Transverse colon (tissue), 4 donors: ENCODE results near the gene TUSC2. TPM values are rescaled to one million over a fixed set of nuclear protein-coding genes. Genes with fewer than 3 reads are reported as not detected.

ENCODE experiments used
- DNase-seq: peaks from one replicate; pipeline ENCODE4 v3.0.0-alpha.2; 2019
- H3K27ac ChIP-seq, 4 donors: fragments of 200-600 bp; sonication (generic); 2 replicates each; pipeline ENCODE4 v1.5.1; 2016 to 2018; ENCODE audit warnings: inconsistent platforms in 4 of 4
- H3K27me3 ChIP-seq: fragments of 200-600 bp; sonication (generic); 2 replicates; pipeline ENCODE4 v1.5.1; 2017; ENCODE audit warnings: inconsistent platforms
- H3K36me3 ChIP-seq, 4 donors: fragments of 200-600 bp; sonication (generic); 2 replicates each; pipeline ENCODE4 v1.5.1; 2017 to 2019; ENCODE audit warnings: inconsistent platforms in 4 of 4
- H3K4me1 ChIP-seq, 4 donors: fragments of 200-600 bp; sonication (generic); 2 replicates each; pipeline ENCODE4 v1.5.1; 2017 to 2020; ENCODE audit warnings: inconsistent platforms in 4 of 4
- H3K4me3 ChIP-seq, 4 donors: fragments of 200-600 bp; sonication (generic); 1 replicate in 1 of 4; 2 replicates in 3 of 4; pipeline versions ENCODE4 v1.5.1 to v1.6.1; 2017 to 2019; ENCODE audit warnings: inconsistent platforms in 4 of 4
- H3K9me3 ChIP-seq, 2 donors: fragments of 200-600 bp; sonication (generic); 2 replicates each; pipeline ENCODE4 v1.5.1; 2017 to 2019; ENCODE audit warnings: inconsistent platforms in 2 of 2
- CTCF ChIP-seq, 5 experiments: fragments of 200-600 bp in 3 of 5; fragments of 450-650 bp in 2 of 5; sonication (generic) in 3 of 5; IDR thresholded peaks; 1 replicate in 2 of 5; 2 replicates in 3 of 5; pipeline ENCODE4 v1.5.1; 2016 to 2017; ENCODE audit warnings: antibody characterized with exemption in 5 of 5, inconsistent platforms in 3 of 5, mild to moderate bottlenecking in 2 of 5, moderate library complexity in 1 of 5
- EP300 ChIP-seq: sonication (generic); formaldehyde crosslinking; IDR thresholded peaks from one replicate; pipeline ENCODE4 v1.6.1; 2017; ENCODE audit warnings: antibody characterized with exemption, low read depth
- POLR2A ChIP-seq: fragments of 450-650 bp; IDR thresholded peaks from one replicate; pipeline ENCODE4 v1.6.1; 2016; ENCODE audit warnings: antibody characterized with exemption, mild to moderate bottlenecking, moderate library complexity
- POLR2AphosphoS5 ChIP-seq, 3 donors: sonication (generic); formaldehyde crosslinking; IDR thresholded peaks; one replicate each; pipeline ENCODE4 v1.6.1; 2016; ENCODE audit warnings: antibody characterized with exemption in 3 of 3
- WGBS, 2 donors: methylation state at CpG; one replicate each; pipeline ENCODE4 v1.1.5; 2018; ENCODE audit warnings: low coverage in 1 of 2; 5-methylcytosine and 5-hydroxymethylcytosine counted together
- in situ Hi-C, 4 donors: fragments of 200-750 bp; cut with MboI; loops; one replicate each; pipeline versions ENCODE4 v1.15.0 to v1.15.1; 2017; ENCODE audit warnings: low sequenced_read_pairs in 3 of 4, low pct_ligation_motif_present in 1 of 4, low pct_unique_long_range_greater_than_20kb in 1 of 4
- intact Hi-C: fragments of 100-400 bp; cut with DNase I; formaldehyde crosslinking; loops from one replicate; pipeline ENCODE4 v1.15.1; 2023; ENCODE audit warnings: low total_unique reads
- total RNA-seq, 4 donors: library from RNA; depleted of rRNA; stranded (reverse); fragments of >200 nt; gene quantifications; one replicate each; pipeline ENCODE4 v1.1.0, GENCODE V29; 2016

The TUSC2 gene
- total RNA-seq, 4 donors from 2014 or later = 7.9 to 39.6 (median 28.0) TPM

- Histone ChIP-seq H3K9me3 (no peaks in the 10 kb centered on the region), H3K27ac (no peak overlapping the region), H3K36me3 (peaks cover 0 to 15% (median 6%) of the 10 kb centered on the region in 4 donors), H3K27me3 (no peaks in the 10 kb centered on the region), H3K4me1 (peaks cover 39 to 53% (median 50%) of the 10 kb centered on the region in 4 donors), H3K4me3 (no peak overlapping the region)
- WGBS, 2 donors = 82% methylated on average over 7 of the region's 7 CpGs; no CpG with 5 or more reads in 1 of the 2 donors
- no peak for DNase-seq
- TF ChIP-seq EP300 (no peak), POLR2AphosphoS5 (IDR thresholded peaks at IDR 0.05) (no peak), POLR2A (no peak), CTCF (IDR thresholded peaks at IDR 0.05) (no peak)
- intact Hi-C loops (no loop called here), in situ Hi-C loops (loop anchor here in 1 of 4 donors (25.0 kb wide), 1 partner anchor 207 kb away; the partner anchor contains the start of genes C3orf18 and HEMK1)
Observed at GRCh38 chr3:50354850-50355249, 26.8 kb upstream of the TUSC2 start.

GRCh38 chr3:50354186-50354764, 26.3 kb upstream of the TUSC2 start:
- TF ChIP-seq CTCF (IDR thresholded peaks at IDR 0.05) = no peak
- Histone ChIP-seq H3K36me3 (peaks cover 0 to 15% (median 6%) of the 10 kb centered on the region in 4 donors), H3K27me3 (no peaks in the 10 kb centered on the region), H3K4me1 (peaks cover 45 to 58% (median 55%) of the 10 kb centered on the region in 4 donors), H3K9me3 (no peaks in the 10 kb centered on the region), H3K4me3 (no peak overlapping the region), H3K27ac (no peak overlapping the region)
- 84 to 100% methylated on average over 1 to 5 of the region's 5 CpGs for WGBS, 2 donors
- intact Hi-C loops (no loop called here), in situ Hi-C loops (loop anchor here in 1 of 4 donors (25.0 kb wide), 1 partner anchor 208 kb away; the partner anchor contains the start of genes C3orf18 and HEMK1)
- DNase-seq = no peak

- intact Hi-C loops = no loop called here
- in situ Hi-C loops = loop anchor here in 1 of 4 donors (25.0 kb wide), 1 partner anchor 209 kb away; the partner anchor contains the start of genes C3orf18 and HEMK1
- peaks cover 46 to 57% (median 52%) of the 10 kb centered on the region in 4 donors for H3K4me1 ChIP-seq
- WGBS, 2 donors = 83% methylated on average over 10 of the region's 12 CpGs; no CpG with 5 or more reads in 1 of the 2 donors
- peak in 1 of 3 donors; percentile 13 for TF ChIP-seq POLR2AphosphoS5 (IDR thresholded peaks at IDR 0.05)
- TF ChIP-seq POLR2A = no peak
- peaks cover 0 to 15% (median 6%) of the 10 kb centered on the region in 4 donors for H3K36me3 ChIP-seq
- no peak for DNase-seq
- H3K4me3 ChIP-seq = no peak overlapping the region
- peak overlapping the region in 2 of 4 donors; percentile 37 to 39 for H3K27ac ChIP-seq
- no peaks in the 10 kb centered on the region for H3K9me3 ChIP-seq
- H3K27me3 ChIP-seq = no peaks in the 10 kb centered on the region
Observed at GRCh38 chr3:50353245-50354004, 25.4 kb upstream of the TUSC2 start.

GRCh38 chr3:50352781-50353180, 24.8 kb upstream of the TUSC2 start:
- DNase-seq = no peak
- H3K4me3 ChIP-seq = no peak overlapping the region
- 22 to 25% methylated on average over 2 of the region's 2 CpGs for WGBS, 2 donors
- intact Hi-C loops (no loop called here), in situ Hi-C loops (loop anchor here in 1 of 4 donors (25.0 kb wide), 1 partner anchor 210 kb away; the partner anchor contains the start of genes C3orf18 and HEMK1)
- H3K9me3 ChIP-seq = no peaks in the 10 kb centered on the region
- H3K36me3 ChIP-seq = peaks cover 0 to 15% (median 6%) of the 10 kb centered on the region in 4 donors
- TF ChIP-seq CTCF (IDR thresholded peaks at IDR 0.05) (peak in 1 of 5 experiments; percentile 8), EP300 (no peak)
- no peaks in the 10 kb centered on the region for H3K27me3 ChIP-seq
- peak overlapping the region in 2 of 4 donors; percentile 37 to 39 for H3K27ac ChIP-seq
- H3K4me1 ChIP-seq = peaks cover 40 to 51% (median 46%) of the 10 kb centered on the region in 4 donors
